ENCODE results near the gene THSD8. TPM values are rescaled to one million over a fixed set of nuclear protein-coding genes. Genes with fewer than 3 reads are reported as not detected.
"Not testable (repeated sequence)": the region's sequence is repeated elsewhere in the genome, so short reads cannot be mapped to it uniquely, and the experiment has no call there.

Gene THSD8
- total and polyA plus RNA-seq, 4 experiments from 2014 or later: 1.5 to 4.4 (median 2.7) TPM

DNA sequence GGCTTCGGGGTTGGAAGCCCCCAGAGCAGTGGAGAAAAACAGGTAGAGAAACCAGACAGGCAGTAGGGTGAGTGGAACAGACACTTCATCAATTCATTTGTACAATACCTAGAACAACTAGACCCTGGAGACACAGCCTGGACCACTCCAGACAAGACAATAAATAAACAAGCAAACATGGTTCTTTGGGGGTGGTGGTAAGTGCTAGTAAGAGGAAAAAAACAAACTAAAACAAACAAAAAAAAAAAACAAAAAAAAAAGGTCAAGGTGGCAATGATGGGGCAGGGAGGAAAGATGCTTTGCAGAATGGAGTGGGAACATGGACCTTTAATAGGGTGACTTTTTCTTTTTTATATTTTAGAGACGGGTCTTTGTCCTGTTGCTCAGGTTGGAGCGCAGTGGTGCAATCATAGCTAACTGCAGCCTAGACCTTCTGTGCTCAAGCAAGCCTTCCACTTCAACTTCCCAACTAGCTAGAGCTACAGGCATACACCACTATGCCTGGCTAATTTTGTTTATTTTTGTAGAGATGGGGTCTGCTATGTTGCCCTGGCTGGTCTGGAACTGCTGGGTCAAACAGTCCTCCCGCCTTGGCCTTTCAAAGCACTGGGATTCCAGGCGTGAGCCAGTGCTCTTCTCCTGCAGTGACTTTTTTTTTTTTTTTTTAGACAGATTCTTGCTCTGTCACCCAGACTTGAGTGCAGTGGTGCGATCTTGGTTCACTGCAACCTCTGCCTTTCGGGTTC, 7.5 kb upstream of the THSD8 start:
- H3K9me3 ChIP-seq (ENCODE audit: control insufficient read depth in 1 of 2, low read length in 2 of 2): no peaks in the 10 kb centered on the region
- H3K27ac ChIP-seq (ENCODE audit: low read depth, low read length): peak overlapping the region; percentile 100
- Mint-ChIP-seq H3K36me3 (peaks cover 7 to 30% of the 10 kb centered on the region in 2 donors), H3K4me1 (peaks cover 25 to 46% (median 31%) of the 10 kb centered on the region in 4 donors), H3K9me3 (peaks cover 0 to 24% (median 0%) of the 10 kb centered on the region in 8 donors), H3K4me3 (peak overlapping the region; percentile 62 to 88 (median 84)), H3K27ac (peak overlapping the region in 6 of 7 donors; percentile 93 to 99 (median 98)), H3K27me3 (no peaks in the 10 kb centered on the region)
- POLR2A ChIA-PET (ENCODE audit: partially characterized antibody): interaction anchor here (4.3 to 20.0 kb wide), 6 partner anchors 8 to 72 kb away, joined by 26 to 1162 read pairs (median 61); partner anchors contain the start of genes GET3, HOOK2, PRDX2 and RNASEH2A
- no peaks in the 10 kb centered on the region for H3K27me3 ChIP-seq (ENCODE audit: insufficient read depth, low read length)
- H3K4me1 ChIP-seq (ENCODE audit: insufficient read depth, low read length): peaks cover 39% of the 10 kb centered on the region
- peak in 3 of 5 donors; percentile 43 to 64 (median 57) for DNase-seq
- intact Hi-C loops (cut with micrococcal nuclease): loop anchor here (5.0 kb wide), 3 partner anchors 153 to 1053 kb away; partner anchors contain the start of genes IER2, RAD23A and STX10
- peak overlapping the region; percentile 11 to 100 for H3K4me3 ChIP-seq (ENCODE audit: low read length in 2 of 2)
- CTCF ChIA-PET (ENCODE audit: partially characterized antibody): interaction anchor here (0.8 to 17.4 kb wide), 5 partner anchors 24 to 118 kb away, joined by 5 to 906 read pairs (median 13); partner anchors contain the start of genes HOOK2 and TNPO2
- H3K36me3 ChIP-seq (ENCODE audit: insufficient read depth, low read length): peaks cover 4% of the 10 kb centered on the region

DNA sequence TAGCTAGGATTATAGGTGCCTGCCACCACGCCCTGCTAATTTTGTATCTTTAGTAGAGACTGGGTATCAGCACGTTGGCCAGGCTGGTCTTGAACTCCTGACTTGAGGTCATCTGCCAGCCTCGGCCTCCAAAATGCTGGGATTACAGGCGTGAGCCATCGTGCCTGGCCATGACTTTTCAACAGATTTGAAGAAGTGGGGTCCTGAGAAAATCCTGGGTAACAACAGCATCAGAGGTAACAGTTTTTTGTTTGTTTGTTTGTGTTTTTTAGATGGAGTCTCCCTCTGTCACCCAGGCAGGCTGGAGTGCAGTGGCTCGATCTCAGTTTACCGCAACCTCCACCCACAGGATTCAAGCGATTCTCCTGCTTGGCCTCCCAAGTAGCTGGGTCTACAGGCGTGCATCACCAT, 6.9 kb upstream of the THSD8 start:
- intact Hi-C loops (cut with micrococcal nuclease): loop anchor here (5.0 kb wide), 4 partner anchors 52 to 1052 kb away; partner anchors contain the start of genes IER2, RAD23A and STX10
- Histone ChIP-seq H3K4me3 (ENCODE audit: low read length in 2 of 2) (no peak overlapping the region), H3K9me3 (ENCODE audit: control insufficient read depth in 1 of 2, low read length in 2 of 2) (no peaks in the 10 kb centered on the region), H3K36me3 (ENCODE audit: insufficient read depth, low read length) (peaks cover 10% of the 10 kb centered on the region), H3K4me1 (ENCODE audit: insufficient read depth, low read length) (peaks cover 42% of the 10 kb centered on the region), H3K27ac (ENCODE audit: low read depth, low read length) (peak overlapping the region; percentile 100), H3K27me3 (ENCODE audit: insufficient read depth, low read length) (no peaks in the 10 kb centered on the region)
- H3K27ac Mint-ChIP-seq: peak overlapping the region in 6 of 7 donors; percentile 93 to 99 (median 98)
- peaks cover 0 to 24% (median 0%) of the 10 kb centered on the region in 8 donors for H3K9me3 Mint-ChIP-seq
- H3K4me3 Mint-ChIP-seq: peak overlapping the region; percentile 62 to 88 (median 84)
- ChIA-PET POLR2A (ENCODE audit: partially characterized antibody) (interaction anchor here (1.4 to 20.0 kb wide), 7 partner anchors 8 to 114 kb away, joined by 4 to 1162 read pairs (median 54); partner anchors contain the start of genes GET3, HOOK2, PRDX2 and THSD8), CTCF (ENCODE audit: partially characterized antibody) (interaction anchor here (0.8 to 17.4 kb wide), 9 partner anchors 8 to 118 kb away, joined by 3 to 906 read pairs (median 5); partner anchors contain the start of genes HOOK2, RNASEH2A and TNPO2)
- H3K4me1 Mint-ChIP-seq: peaks cover 26 to 50% (median 34%) of the 10 kb centered on the region in 4 donors
- peaks cover 7 to 34% of the 10 kb centered on the region in 2 donors for H3K36me3 Mint-ChIP-seq
- no peaks in the 10 kb centered on the region for H3K27me3 Mint-ChIP-seq
- no peak for DNase-seq

DNA sequence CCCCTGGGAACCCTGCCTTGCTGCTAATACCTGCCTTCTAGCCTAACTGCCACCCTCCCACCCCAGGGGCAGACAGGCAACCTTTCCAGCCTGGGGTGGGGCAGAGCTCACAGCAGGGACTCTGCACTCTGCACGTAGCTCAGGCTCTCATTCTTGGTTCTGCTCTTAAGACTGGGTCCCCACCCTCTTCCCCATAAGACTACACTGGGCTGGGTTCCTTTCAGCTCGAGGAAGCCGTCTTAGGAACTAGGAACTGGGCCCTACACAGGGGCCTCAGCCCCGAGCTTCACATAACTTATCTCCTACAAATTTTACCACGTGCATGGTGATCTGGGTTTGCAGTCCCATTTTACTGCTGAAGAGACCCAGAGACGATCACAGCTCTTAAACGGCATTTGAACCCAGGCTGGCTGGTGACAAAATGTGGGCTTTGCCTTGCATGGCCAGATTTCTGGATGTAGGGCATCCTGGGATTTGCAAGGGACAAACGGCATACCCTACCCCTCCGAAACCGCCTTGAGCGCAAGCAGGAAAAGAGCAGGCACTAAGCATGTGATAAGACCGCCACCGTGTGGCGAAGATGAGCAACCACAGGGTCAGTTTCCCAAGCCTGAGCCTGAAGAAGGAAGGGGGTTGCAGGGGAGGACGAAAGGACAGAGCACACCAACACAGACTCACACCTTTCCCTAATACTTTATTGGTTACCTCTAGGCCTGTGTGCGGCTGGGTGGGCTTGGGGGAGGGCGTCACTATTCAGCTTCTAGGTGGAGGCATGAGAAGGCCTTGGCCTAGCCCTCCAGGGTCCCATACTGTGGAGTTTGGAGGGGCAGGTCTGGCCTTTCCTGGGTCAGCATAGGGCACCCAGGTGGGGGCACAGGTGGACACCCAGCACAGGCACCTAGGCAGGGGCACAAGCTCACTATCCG, 5.5 kb upstream of the THSD8 start:
- peak overlapping the region; percentile 42 for H3K27ac ChIP-seq (ENCODE audit: low read depth, low read length)
- Mint-ChIP-seq H3K36me3 (peaks cover 7 to 31% of the 10 kb centered on the region in 2 donors), H3K27me3 (no peaks in the 10 kb centered on the region), H3K9me3 (peaks cover 0 to 22% (median 0%) of the 10 kb centered on the region in 8 donors), H3K4me3 (peak overlapping the region; percentile 59 to 89 (median 82)), H3K27ac (peak overlapping the region in 6 of 7 donors; percentile 95 to 99 (median 97)), H3K4me1 (peaks cover 25 to 51% (median 34%) of the 10 kb centered on the region in 4 donors)
- no peaks in the 10 kb centered on the region for H3K27me3 ChIP-seq (ENCODE audit: insufficient read depth, low read length)
- ChIA-PET POLR2A (ENCODE audit: partially characterized antibody) (interaction anchor here (0.6 to 20.0 kb wide), 11 partner anchors 9 to 115 kb away, joined by 3 to 1162 read pairs (median 11); partner anchors contain the start of genes GET3, HOOK2, RNASEH2A and TNPO2), CTCF (ENCODE audit: partially characterized antibody) (interaction anchor here (0.6 to 17.4 kb wide), 28 partner anchors 9 to 402 kb away, joined by 3 to 906 read pairs (median 4); partner anchors contain the start of genes CALR, FBXW9, GET3 and HOOK2)
- peak overlapping the region in 1 of 2 donors; percentile 42 for H3K4me3 ChIP-seq (ENCODE audit: low read length in 2 of 2)
- intact Hi-C loops (cut with micrococcal nuclease): loop anchor here (1.0 to 5.0 kb wide), 6 partner anchors 19 to 79 kb away; partner anchors contain the start of gene GET3
- H3K9me3 ChIP-seq (ENCODE audit: control insufficient read depth in 1 of 2, low read length in 2 of 2): no peaks in the 10 kb centered on the region
- H3K36me3 ChIP-seq (ENCODE audit: insufficient read depth, low read length): peaks cover 14% of the 10 kb centered on the region
- peaks cover 42% of the 10 kb centered on the region for H3K4me1 ChIP-seq (ENCODE audit: insufficient read depth, low read length)
- peak; percentile 79 to 84 (median 79) for DNase-seq

DNA sequence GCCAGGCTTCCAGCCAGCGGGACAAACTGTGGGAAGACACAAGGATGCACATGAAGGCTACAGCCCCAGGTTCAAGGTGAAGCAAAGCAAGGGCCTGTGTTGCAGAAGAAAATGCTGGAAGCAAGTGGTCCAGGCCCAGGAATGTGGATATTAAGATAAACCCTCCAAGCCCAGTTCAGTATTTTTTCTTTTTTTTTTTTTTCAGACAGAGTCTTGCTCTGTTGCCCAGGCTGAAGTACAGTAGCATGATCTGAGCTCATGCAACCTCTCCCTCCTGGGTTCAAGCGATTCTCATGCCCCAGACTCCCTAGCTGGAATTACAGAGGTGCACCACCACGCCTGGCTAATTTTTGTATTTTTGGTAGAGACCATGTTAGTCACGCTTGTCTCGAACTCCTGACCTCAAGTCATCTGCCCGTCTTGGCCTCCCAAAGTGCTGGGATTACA, 4.7 kb upstream of the THSD8 start:
- DNase-seq: no peak
- H3K9me3 ChIP-seq (ENCODE audit: control insufficient read depth in 1 of 2, low read length in 2 of 2): no peaks in the 10 kb centered on the region
- Mint-ChIP-seq H3K27me3 (no peaks in the 10 kb centered on the region), H3K36me3 (peaks cover 7 to 28% of the 10 kb centered on the region in 2 donors), H3K27ac (peak overlapping the region in 2 of 7 donors; percentile 98 to 99), H3K4me3 (no peak overlapping the region), H3K4me1 (peaks cover 25 to 56% (median 36%) of the 10 kb centered on the region in 4 donors), H3K9me3 (peaks cover 0 to 15% (median 0%) of the 10 kb centered on the region in 8 donors)
- no peaks in the 10 kb centered on the region for H3K27me3 ChIP-seq (ENCODE audit: insufficient read depth, low read length)
- CTCF ChIA-PET (ENCODE audit: partially characterized antibody): interaction anchor here (0.7 to 17.4 kb wide), 13 partner anchors 9 to 331 kb away, joined by 3 to 906 read pairs (median 4); partner anchors contain the start of genes CALR, GET3, HOOK2 and RNASEH2A
- peaks cover 43% of the 10 kb centered on the region for H3K4me1 ChIP-seq (ENCODE audit: insufficient read depth, low read length)
- intact Hi-C loops (cut with micrococcal nuclease): loop anchor here (2.0 to 5.0 kb wide), 2 partner anchors 50 to 60 kb away; partner anchors contain the start of gene GET3
- H3K4me3 ChIP-seq (ENCODE audit: low read length in 2 of 2): no peak overlapping the region
- POLR2A ChIA-PET (ENCODE audit: partially characterized antibody): interaction anchor here (2.1 to 20.0 kb wide), 5 partner anchors 10 to 74 kb away, joined by 11 to 1162 read pairs (median 13); partner anchors contain the start of genes HOOK2 and TNPO2
- peaks cover 14% of the 10 kb centered on the region for H3K36me3 ChIP-seq (ENCODE audit: insufficient read depth, low read length)
- no peak overlapping the region for H3K27ac ChIP-seq (ENCODE audit: low read depth, low read length)

DNA sequence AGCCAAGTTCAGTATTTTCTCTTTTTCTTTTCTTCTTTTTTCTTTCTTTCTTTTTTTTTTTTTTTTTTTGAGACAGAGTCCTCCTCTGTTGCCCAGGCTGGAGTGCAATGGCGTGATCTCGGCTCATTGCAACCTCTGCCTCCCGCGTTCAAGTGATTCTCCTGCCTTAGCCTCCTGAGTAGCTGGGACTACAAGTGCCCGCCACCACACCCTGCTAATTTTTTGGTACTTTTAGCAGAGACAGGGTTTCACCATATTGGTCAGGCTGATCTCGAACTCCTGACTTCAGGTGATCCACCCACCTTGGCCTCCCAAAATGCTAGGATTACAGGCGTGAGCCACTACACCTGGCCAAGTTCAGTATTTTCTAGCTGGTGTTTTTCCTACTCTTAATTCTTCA, 4.3 kb upstream of the THSD8 start:
- H3K27me3 Mint-ChIP-seq; H3K9me3 ChIP-seq (ENCODE audit: control insufficient read depth in 1 of 2, low read length in 2 of 2); H3K27ac ChIP-seq (ENCODE audit: low read depth, low read length); H3K27me3 ChIP-seq (ENCODE audit: insufficient read depth, low read length); H3K4me3 Mint-ChIP-seq; H3K27ac Mint-ChIP-seq; DNase-seq; H3K4me3 ChIP-seq (ENCODE audit: low read length in 2 of 2): not testable (repeated sequence)
- H3K4me1 Mint-ChIP-seq: peaks cover 30 to 60% (median 40%) of the 10 kb centered on the region in 4 donors
- peaks cover 0 to 11% (median 0%) of the 10 kb centered on the region in 8 donors for H3K9me3 Mint-ChIP-seq
- H3K36me3 Mint-ChIP-seq: peaks cover 7 to 30% of the 10 kb centered on the region in 2 donors
- H3K36me3 ChIP-seq (ENCODE audit: insufficient read depth, low read length): peaks cover 14% of the 10 kb centered on the region
- H3K4me1 ChIP-seq (ENCODE audit: insufficient read depth, low read length): peaks cover 48% of the 10 kb centered on the region
- ChIA-PET CTCF (ENCODE audit: partially characterized antibody) (interaction anchor here (0.7 to 17.4 kb wide), 10 partner anchors 8 to 330 kb away, joined by 3 to 906 read pairs (median 4); partner anchors contain the start of genes HOOK2 and RNASEH2A), POLR2A (ENCODE audit: partially characterized antibody) (interaction anchor here (2.6 to 20.0 kb wide), 4 partner anchors 10 to 75 kb away, joined by 11 to 1162 read pairs (median 22); partner anchors contain the start of genes HOOK2 and TNPO2)
- intact Hi-C loops (cut with micrococcal nuclease): loop anchor here (2.0 to 5.0 kb wide), 2 partner anchors 50 to 61 kb away; partner anchors contain the start of gene GET3
